PC-9 (cell line): ENCODE data around the gene IKBKE.

Source experiments
- EZH2 ChIP-seq: fragments of 200-600 bp; sonication (generic); IDR thresholded peaks from 2 replicates; pipeline ENCODE4 v1.8.0; 2017; ENCODE audit warnings: antibody characterized with exemption, low read depth
- TF ChIP-seq, protein P1 (sequence below): fragments of 200-600 bp; sonication (generic); conservative IDR thresholded peaks from 2 replicates; pipeline ENCODE4 v1.6.1; 2017; ENCODE audit warnings: mixed run types, antibody characterized with exemption, mild to moderate bottlenecking, moderate library complexity

DNA sequence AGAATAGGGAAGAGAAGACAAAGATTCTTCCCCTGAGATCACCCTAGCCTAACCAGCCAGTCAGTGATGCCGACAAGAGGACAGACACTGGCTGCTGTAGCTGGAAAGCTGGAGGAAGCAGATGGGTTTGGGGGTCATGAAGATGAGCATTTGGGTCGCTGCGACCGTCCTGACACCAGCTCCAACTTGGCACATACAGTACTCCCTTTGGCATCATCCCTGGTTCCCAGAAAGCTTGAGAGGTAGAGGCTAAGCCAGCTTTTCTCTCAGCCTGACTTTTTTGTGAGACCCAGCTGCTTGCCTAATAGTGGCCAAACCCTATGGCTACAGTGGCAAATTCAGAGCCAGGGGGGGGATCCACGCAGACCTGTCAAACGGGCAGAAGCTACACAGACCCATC is 43.0 kb upstream of the IKBKE start:
- no peak for TF ChIP-seq EZH2
- TF ChIP-seq, protein P1, sequence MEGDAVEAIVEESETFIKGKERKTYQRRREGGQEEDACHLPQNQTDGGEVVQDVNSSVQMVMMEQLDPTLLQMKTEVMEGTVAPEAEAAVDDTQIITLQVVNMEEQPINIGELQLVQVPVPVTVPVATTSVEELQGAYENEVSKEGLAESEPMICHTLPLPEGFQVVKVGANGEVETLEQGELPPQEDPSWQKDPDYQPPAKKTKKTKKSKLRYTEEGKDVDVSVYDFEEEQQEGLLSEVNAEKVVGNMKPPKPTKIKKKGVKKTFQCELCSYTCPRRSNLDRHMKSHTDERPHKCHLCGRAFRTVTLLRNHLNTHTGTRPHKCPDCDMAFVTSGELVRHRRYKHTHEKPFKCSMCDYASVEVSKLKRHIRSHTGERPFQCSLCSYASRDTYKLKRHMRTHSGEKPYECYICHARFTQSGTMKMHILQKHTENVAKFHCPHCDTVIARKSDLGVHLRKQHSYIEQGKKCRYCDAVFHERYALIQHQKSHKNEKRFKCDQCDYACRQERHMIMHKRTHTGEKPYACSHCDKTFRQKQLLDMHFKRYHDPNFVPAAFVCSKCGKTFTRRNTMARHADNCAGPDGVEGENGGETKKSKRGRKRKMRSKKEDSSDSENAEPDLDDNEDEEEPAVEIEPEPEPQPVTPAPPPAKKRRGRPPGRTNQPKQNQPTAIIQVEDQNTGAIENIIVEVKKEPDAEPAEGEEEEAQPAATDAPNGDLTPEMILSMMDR = no peak
